OCI-LY1 (cell line): ENCODE results near the gene NPB.

Experiments used
- EZH2 ChIP-seq: fragments of 200-600 bp; sonication (generic), shearing (Covaris generic); IDR thresholded peaks from 2 replicates; pipeline ENCODE4 v1.8.0; 2017; ENCODE audit warnings: borderline replicate concordance, mixed run types, mild to moderate bottlenecking, antibody characterized with exemption, low read length, moderate library complexity, mixed read lengths
- TF ChIP-seq, protein P1 (sequence below): fragments of 200-600 bp; sonication (generic), shearing (Covaris generic); IDR thresholded peaks from 2 replicates; pipeline ENCODE4 v1.5.1; 2017; ENCODE audit warnings: mild to moderate bottlenecking, antibody characterized with exemption, low read length, moderate library complexity, mixed read lengths

DNA sequence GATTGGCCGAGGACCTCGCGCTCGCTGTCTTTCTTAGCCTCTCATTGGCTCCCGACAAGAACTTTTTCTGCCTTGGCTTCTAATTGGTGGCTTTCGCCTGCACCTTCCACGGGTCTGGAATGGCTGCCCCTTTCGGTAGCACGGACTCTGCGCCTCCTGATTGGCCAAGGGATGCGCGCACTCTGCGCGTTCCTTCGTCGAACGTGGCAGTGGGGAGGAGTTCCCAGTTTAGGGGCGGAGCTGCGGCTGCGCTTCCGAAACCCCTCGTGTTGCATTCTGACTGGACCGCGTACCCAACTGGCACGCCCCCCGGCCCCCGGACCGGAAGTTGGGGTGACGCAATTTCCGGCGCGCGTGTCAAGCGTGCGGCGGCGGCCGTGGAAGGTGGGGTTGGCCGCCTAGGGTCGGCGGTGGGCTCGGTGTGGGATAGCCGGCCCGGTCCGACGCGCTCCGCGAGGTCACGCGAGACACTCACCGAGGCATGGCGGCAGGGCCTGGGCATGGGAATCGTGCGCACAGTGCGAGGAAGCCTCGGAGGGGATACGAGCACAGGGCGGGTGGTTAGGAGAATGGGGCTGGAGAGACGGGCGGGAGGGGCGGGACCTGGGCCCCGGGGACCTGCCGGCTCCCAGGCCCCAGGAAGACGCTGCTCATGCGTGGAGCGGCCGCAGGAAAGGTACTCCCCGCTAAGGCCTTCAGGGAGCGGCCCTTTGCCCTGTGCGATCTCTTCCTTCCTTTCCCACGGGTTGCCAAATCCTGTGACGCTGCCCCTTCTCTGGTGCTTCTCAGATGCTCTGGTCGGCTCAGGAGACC, 41.1 kb upstream of the NPB start:
- TF ChIP-seq, protein P1, sequence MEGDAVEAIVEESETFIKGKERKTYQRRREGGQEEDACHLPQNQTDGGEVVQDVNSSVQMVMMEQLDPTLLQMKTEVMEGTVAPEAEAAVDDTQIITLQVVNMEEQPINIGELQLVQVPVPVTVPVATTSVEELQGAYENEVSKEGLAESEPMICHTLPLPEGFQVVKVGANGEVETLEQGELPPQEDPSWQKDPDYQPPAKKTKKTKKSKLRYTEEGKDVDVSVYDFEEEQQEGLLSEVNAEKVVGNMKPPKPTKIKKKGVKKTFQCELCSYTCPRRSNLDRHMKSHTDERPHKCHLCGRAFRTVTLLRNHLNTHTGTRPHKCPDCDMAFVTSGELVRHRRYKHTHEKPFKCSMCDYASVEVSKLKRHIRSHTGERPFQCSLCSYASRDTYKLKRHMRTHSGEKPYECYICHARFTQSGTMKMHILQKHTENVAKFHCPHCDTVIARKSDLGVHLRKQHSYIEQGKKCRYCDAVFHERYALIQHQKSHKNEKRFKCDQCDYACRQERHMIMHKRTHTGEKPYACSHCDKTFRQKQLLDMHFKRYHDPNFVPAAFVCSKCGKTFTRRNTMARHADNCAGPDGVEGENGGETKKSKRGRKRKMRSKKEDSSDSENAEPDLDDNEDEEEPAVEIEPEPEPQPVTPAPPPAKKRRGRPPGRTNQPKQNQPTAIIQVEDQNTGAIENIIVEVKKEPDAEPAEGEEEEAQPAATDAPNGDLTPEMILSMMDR = no peak
- TF ChIP-seq EZH2 = no peak
